Lung (tissue), 12 donors: ENCODE data around the gene CSNK2A3. TPM values are rescaled to one million over a fixed set of nuclear protein-coding genes. Genes with fewer than 3 reads are reported as not detected.

Experiments used
- ATAC-seq: fragments of 200-7000 bp; cut with Tn5 transposase; one replicate; pipeline ENCODE4 v1.9.1; 2020; ENCODE audit warnings: moderate number of reproducible peaks; ENCODE audit not compliant: insufficient read depth, low FRiP score
- DNase-seq, 3 donors: peaks; one replicate each; pipeline ENCODE4 v3.0.0-alpha.2; 2013 to 2017
- H3K27ac ChIP-seq, 2 donors: one replicate each; pipeline ENCODE4 v1.5.1; 2013; ENCODE audit warnings: mild to moderate bottlenecking in 2 of 2, moderate library complexity in 2 of 2, control low read depth in 1 of 2, inconsistent platforms in 1 of 2, low read depth in 1 of 2, low read length in 1 of 2
- H3K27me3 ChIP-seq, 3 donors: one replicate each; pipeline ENCODE4 v1.5.1; 2013; ENCODE audit warnings: low read length in 2 of 3; ENCODE audit not compliant: control insufficient read depth in 3 of 3, insufficient read depth in 3 of 3
- H3K36me3 ChIP-seq, 4 donors: one replicate each; pipeline ENCODE4 v1.5.1; 2013; ENCODE audit warnings: low read length in 4 of 4, mild to moderate bottlenecking in 1 of 4, moderate library complexity in 1 of 4; ENCODE audit not compliant: control insufficient read depth in 4 of 4, insufficient read depth in 4 of 4
- H3K4me1 ChIP-seq, 5 donors: one replicate each; pipeline ENCODE4 v1.5.1; 2013; ENCODE audit warnings: low read length in 5 of 5, mild to moderate bottlenecking in 2 of 5, moderate library complexity in 1 of 5; ENCODE audit not compliant: control insufficient read depth in 5 of 5, insufficient read depth in 5 of 5
- H3K4me3 ChIP-seq: one replicate; pipeline ENCODE4 v1.5.1; 2013; ENCODE audit warnings: mild to moderate bottlenecking, control low read depth, moderate library complexity
- H3K9ac ChIP-seq, 2 donors: one replicate each; pipeline ENCODE4 v1.5.1; 2013; ENCODE audit warnings: low read length in 2 of 2, control low read depth in 1 of 2; ENCODE audit not compliant: insufficient read depth in 1 of 2
- H3K9me3 ChIP-seq, 4 donors: one replicate each; pipeline ENCODE4 v1.5.1; 2013; ENCODE audit warnings: low read length in 3 of 4, mild to moderate bottlenecking in 1 of 4, moderate library complexity in 1 of 4; ENCODE audit not compliant: control insufficient read depth in 4 of 4, insufficient read depth in 3 of 4
- WGBS, 2 donors: extraction: QIAGEN DNeasy Blood & Tissue Kit; methylation state at CpG; one replicate each; pipeline ENCODE4 v1.1.7; 2013; 5-methylcytosine and 5-hydroxymethylcytosine counted together
- polyA plus RNA-seq, 2 donors: library from polyadenylated mRNA; stranded (reverse); fragments of 200-250 nt; gene quantifications; one replicate each; pipeline ENCODE4 v1.2.1, GENCODE V29; 2013
- total RNA-seq, 2 donors: library from RNA; depleted of rRNA in 1 of 2; stranded (reverse); fragments of >200 nt in 1 of 2; gene quantifications; one replicate each; pipeline ENCODE4 v1.2.1, GENCODE V29; 2014 to 2021
- TF ChIP-seq, protein P1 (sequence below): IDR thresholded peaks from 2 replicates; pipeline ENCODE4 v1.5.1; 2012; ENCODE audit warnings: mild to moderate bottlenecking; ENCODE audit errors: control extremely low read depth, extremely low read depth
- donor health status: control.
- donor health status: control.
- donor health status: Bipolar disorder and iron deficiency.
- donor health status: healthy.
- donor health status: DM: yes; HTN: yes; CAD: no.

CSNK2A3 gene
- total and polyA plus RNA-seq, 4 donors, result 0.39 to 3.7 (median 1.6) TPM

DNA sequence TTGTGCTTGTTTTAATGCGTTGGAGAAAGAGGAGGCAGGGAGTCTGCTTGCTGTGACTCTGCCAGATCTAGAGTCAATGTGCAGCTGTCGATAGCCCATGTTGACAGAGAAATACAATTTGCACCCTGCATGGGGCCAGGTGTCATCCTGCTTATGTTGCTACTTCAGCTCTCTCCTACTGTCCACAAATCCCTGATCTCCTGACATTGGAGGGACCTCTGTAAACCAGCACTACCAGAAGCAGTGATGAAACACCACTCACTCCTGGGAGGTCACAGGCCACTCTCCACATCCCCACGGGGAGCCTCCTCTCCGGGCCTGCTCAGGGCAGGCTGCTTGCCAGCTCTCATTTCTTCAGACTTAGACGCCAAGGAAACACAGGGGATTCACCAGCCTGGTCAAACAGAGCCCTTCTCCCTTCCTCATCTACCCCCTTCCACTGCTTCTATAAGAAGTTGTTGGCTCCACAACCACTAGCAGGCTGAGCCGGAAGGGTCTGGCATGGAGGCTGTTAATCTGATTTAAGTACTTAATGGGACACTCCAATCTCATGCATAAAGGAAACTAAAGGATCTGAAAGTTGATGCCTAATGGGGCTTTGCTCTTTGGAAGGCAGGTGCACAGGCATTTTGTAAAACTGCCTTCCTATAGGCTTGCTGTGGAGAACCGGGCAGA is 29.9 kb upstream of the CSNK2A3 start:
- Histone ChIP-seq H3K36me3 (no peaks in the 10 kb centered on the region), H3K27me3 (no peaks in the 10 kb centered on the region), H3K4me3 (no peak overlapping the region), H3K27ac (no peak overlapping the region), H3K9ac (no peak overlapping the region), H3K4me1 (peaks cover 0 to 5% (median 0%) of the 10 kb centered on the region in 5 donors), H3K9me3 (no peaks in the 10 kb centered on the region)
- 77 to 84% methylated on average over 7 of the region's 7 CpGs for WGBS, 2 donors
- ATAC-seq (no peak), DNase-seq (no peak)
- TF ChIP-seq, protein P1, sequence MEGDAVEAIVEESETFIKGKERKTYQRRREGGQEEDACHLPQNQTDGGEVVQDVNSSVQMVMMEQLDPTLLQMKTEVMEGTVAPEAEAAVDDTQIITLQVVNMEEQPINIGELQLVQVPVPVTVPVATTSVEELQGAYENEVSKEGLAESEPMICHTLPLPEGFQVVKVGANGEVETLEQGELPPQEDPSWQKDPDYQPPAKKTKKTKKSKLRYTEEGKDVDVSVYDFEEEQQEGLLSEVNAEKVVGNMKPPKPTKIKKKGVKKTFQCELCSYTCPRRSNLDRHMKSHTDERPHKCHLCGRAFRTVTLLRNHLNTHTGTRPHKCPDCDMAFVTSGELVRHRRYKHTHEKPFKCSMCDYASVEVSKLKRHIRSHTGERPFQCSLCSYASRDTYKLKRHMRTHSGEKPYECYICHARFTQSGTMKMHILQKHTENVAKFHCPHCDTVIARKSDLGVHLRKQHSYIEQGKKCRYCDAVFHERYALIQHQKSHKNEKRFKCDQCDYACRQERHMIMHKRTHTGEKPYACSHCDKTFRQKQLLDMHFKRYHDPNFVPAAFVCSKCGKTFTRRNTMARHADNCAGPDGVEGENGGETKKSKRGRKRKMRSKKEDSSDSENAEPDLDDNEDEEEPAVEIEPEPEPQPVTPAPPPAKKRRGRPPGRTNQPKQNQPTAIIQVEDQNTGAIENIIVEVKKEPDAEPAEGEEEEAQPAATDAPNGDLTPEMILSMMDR, result no peak

DNA sequence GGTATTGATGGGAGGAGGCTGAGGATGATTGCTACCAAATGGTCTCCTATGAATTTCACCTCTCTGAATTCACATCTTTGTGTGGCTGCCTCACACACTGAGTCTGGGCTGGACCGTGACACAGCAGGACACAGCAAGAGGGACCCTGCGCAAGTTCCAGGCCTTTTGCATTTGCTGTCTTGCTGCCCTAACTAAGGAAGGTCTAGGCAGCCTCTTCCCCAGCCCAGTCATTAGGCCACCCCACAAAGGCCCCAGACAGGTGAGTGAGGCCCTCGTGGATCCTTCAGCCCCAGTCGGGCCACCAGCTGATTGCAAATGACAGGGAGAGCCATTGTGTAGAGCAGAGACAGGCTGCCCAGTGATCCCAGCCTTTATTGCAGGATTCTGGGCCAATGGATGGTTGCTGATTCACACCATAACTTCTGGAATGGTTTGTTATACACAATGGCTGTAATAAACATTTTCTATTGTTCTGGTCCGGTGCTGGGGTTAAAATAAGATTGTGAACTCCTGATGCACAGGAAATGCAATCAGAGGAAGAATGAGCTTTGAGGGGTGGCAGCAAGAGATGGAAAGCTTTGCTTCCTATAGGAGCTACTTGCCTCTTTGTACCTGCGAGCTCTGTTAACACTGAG is 28.5 kb upstream of the CSNK2A3 start:
- Histone ChIP-seq H3K9ac (no peak overlapping the region), H3K27ac (peak overlapping the region in 1 of 2 donors; percentile 41), H3K4me3 (no peak overlapping the region), H3K9me3 (no peaks in the 10 kb centered on the region), H3K27me3 (no peaks in the 10 kb centered on the region), H3K36me3 (peaks cover 0 to 6% (median 0%) of the 10 kb centered on the region in 4 donors), H3K4me1 (peaks cover 0 to 2% (median 0%) of the 10 kb centered on the region in 5 donors)
- DNase-seq, result no peak
- 76 to 85% methylated on average over 6 of the region's 6 CpGs for WGBS, 2 donors
- TF ChIP-seq, protein P1, result no peak
- no peak for ATAC-seq

DNA sequence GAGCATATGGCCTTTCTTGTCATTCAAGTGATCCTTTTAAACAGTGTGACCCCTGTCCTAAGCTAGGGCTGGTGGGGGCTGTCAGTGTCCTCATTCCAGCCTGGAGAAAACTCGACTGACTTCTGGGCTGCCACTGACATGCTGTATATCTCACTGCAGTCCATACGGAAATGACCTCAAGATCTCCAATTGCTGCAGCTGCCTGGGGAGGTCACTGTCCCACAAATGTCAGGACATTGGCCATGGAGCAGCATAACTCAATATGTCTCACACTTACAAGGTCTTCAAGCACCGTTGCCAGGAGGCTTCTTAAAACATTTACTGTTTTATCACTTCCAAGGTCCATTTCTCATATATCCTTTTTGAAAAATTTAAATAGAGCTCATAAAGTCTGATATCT is 27.8 kb upstream of the CSNK2A3 start:
- Histone ChIP-seq H3K4me1 (peaks cover 0 to 2% (median 0%) of the 10 kb centered on the region in 5 donors), H3K27ac (no peak overlapping the region), H3K9ac (no peak overlapping the region), H3K4me3 (no peak overlapping the region), H3K9me3 (no peaks in the 10 kb centered on the region), H3K36me3 (peaks cover 0 to 6% (median 0%) of the 10 kb centered on the region in 4 donors), H3K27me3 (no peaks in the 10 kb centered on the region)
- no peak for DNase-seq
- TF ChIP-seq, protein P1, result no peak
- no peak for ATAC-seq
- WGBS, 2 donors, result 64 to 80% methylated on average over 3 of the region's 3 CpGs
